ENCODE results near the gene LBX1.

GRCh38 chr10:101250136-101250535 is 20.9 kb upstream of the LBX1 start:
- TF ChIP-seq CTCF (IDR thresholded peaks at IDR 0.05) (no peak), POLR2A (IDR thresholded peaks at IDR 0.05) (no peak)

Measured in vagina (tissue), 2 donors.